Testis (tissue), 2 donors: ENCODE results near the gene KRTAP4-9.

Experiments
- CTCF ChIP-seq, 3 experiments: fragments of 450-650 bp in 2 of 3; fragments of 200-600 bp in 1 of 3; sonication (generic) in 1 of 3; IDR thresholded peaks; one replicate each; pipeline ENCODE4 v1.5.1; 2016 to 2019; ENCODE audit warnings: antibody characterized with exemption in 3 of 3, mild to moderate bottlenecking in 2 of 3, moderate library complexity in 1 of 3
- POLR2A ChIP-seq: fragments of 450-650 bp; IDR thresholded peaks from one replicate; pipeline ENCODE4 v1.6.1; 2017; ENCODE audit warnings: antibody characterized with exemption, mild to moderate bottlenecking, moderate library complexity

GRCh38 chr17:41101586-41102259 lies 3.5 kb upstream of the KRTAP4-9 start, which contains the start of gene KRTAP4-16:
- TF ChIP-seq CTCF (IDR thresholded peaks at IDR 0.05) (no peak), POLR2A (no peak)
